Kidney (tissue), 14 donors: ENCODE results near the gene PKHD1. TPM values are rescaled to one million over a fixed set of nuclear protein-coding genes. Genes with fewer than 3 reads are reported as not detected.

Experiments used
- DNase-seq, 5 donors: peaks; one replicate each; pipeline ENCODE4 v3.0.0-alpha.2; 2013 to 2020
- FAIRE-seq: peaks from 2 replicates; lab custom pipeline; 2012; peaks lifted over from hg19 to GRCh38; lab: Jason Lieb, UNC
- H3K27ac ChIP-seq, 2 donors: one replicate each; pipeline ENCODE4 v1.7.0; 2013; ENCODE audit warnings: low read depth in 2 of 2, low read length in 2 of 2, inconsistent platforms in 1 of 2
- H3K27me3 ChIP-seq: one replicate; pipeline ENCODE4 v1.7.1; 2013; ENCODE audit warnings: low read length, inconsistent platforms; ENCODE audit not compliant: control insufficient read depth, insufficient read depth
- H3K36me3 ChIP-seq, 3 donors: one replicate each; pipeline versions ENCODE4 v1.7.0 to v1.7.1; 2013; ENCODE audit warnings: low read length in 3 of 3, control low read depth in 1 of 3, inconsistent platforms in 1 of 3; ENCODE audit not compliant: insufficient read depth in 3 of 3, control insufficient read depth in 2 of 3
- H3K4me1 ChIP-seq, 3 donors: one replicate each; pipeline versions ENCODE4 v1.7.0 to v1.7.1; 2013; ENCODE audit warnings: low read length in 3 of 3, inconsistent platforms in 1 of 3, low read depth in 1 of 3; ENCODE audit not compliant: control insufficient read depth in 2 of 3, insufficient read depth in 2 of 3
- H3K4me3 ChIP-seq, 3 donors: one replicate each; pipeline versions ENCODE4 v1.7.0 to v1.8.1; 2013; ENCODE audit warnings: low read length in 3 of 3, control low read depth in 1 of 3, inconsistent platforms in 1 of 3
- H3K9ac ChIP-seq, 3 donors: one replicate each; pipeline versions ENCODE4 v1.7.0 to v1.7.1; 2013; ENCODE audit warnings: low read length in 3 of 3, control low read depth in 1 of 3, inconsistent platforms in 1 of 3
- H3K9me3 ChIP-seq, 3 donors: one replicate each; pipeline versions ENCODE4 v1.7.0 to v1.7.1; 2013; ENCODE audit warnings: low read length in 3 of 3, control low read depth in 1 of 3, inconsistent platforms in 1 of 3; ENCODE audit not compliant: control insufficient read depth in 2 of 3, insufficient read depth in 1 of 3
- intact Hi-C: fragments of 100-400 bp; cut with DNase I; formaldehyde crosslinking; loops from one replicate; pipeline ENCODE4 v1.11.1; 2022
- polyA plus RNA-seq: library from polyadenylated mRNA; stranded (reverse); fragments of 350-450 nt; fragmentation: Illumina TruSeq; extraction: RNeasy Lipid Tissue Mini Kit (QIAGEN cat#74804); gene quantifications from one replicate; pipeline ENCODE4 v1.2.3, GENCODE V29; 2014; ENCODE audit warnings: low read depth, low replicate concordance; ENCODE audit not compliant: insufficient read depth
- total RNA-seq: library from RNA; stranded (reverse); fragmentation: NEBNext Ultra II Directional; extraction: Animal tissue kit (Norgen Biotek cat#: 25700); gene quantifications from one replicate; pipeline ENCODE4 v1.2.1, GENCODE V29; 2021
- TF ChIP-seq, protein P1 (sequence below): IDR thresholded peaks from 3 replicates; pipeline ENCODE4 v1.5.1; 2012; ENCODE audit warnings: mild to moderate bottlenecking, moderate library complexity, borderline replicate concordance; ENCODE audit not compliant: insufficient read depth; ENCODE audit errors: extremely low read depth
- donor health status: control.
- donor health status: control.
- donor health status: control.
- donor health status: control.
- donor health status: control.
- donor health status: DM: yes; HTN: yes; CAD: no.
- donor health status: Normal renal cell carcinoma (clear cell type).

The PKHD1 gene
- total and polyA plus RNA-seq, 2 donors from 2014 or later, result 6.0 to 77.5 TPM

DNA sequence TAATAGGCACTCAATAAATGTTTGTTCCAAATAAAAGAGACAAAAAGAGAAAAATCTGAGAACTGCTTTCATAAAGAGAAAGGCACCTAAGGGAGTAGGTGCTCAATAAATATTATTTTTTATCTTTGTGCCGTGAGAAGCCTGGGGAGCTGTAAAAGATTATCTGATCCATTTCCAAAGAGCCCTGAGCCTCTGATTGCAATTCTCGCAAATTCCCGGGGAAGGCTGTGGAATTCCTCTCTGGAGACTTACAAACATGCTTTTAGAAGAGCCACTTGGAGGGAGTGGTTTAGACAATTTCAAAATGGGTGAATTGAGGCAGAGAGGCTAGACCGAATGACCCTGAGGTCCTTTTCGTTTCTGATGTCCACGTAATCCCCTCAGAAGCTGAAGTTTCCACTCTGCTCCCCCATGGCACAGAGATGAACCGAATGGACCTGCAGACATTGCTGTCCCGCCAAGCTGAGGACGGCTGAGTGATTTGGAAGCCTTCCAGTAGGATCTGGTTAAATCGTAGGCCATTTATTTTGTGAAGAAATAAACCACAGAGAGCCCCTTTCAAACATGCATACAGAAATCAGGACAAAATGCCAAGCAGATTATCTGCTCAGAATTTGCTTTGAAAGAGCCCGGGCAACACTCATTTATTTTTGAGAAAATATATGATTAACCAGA, 77.8 kb downstream of the PKHD1 start:
- no peak for FAIRE-seq
- TF ChIP-seq, protein P1, sequence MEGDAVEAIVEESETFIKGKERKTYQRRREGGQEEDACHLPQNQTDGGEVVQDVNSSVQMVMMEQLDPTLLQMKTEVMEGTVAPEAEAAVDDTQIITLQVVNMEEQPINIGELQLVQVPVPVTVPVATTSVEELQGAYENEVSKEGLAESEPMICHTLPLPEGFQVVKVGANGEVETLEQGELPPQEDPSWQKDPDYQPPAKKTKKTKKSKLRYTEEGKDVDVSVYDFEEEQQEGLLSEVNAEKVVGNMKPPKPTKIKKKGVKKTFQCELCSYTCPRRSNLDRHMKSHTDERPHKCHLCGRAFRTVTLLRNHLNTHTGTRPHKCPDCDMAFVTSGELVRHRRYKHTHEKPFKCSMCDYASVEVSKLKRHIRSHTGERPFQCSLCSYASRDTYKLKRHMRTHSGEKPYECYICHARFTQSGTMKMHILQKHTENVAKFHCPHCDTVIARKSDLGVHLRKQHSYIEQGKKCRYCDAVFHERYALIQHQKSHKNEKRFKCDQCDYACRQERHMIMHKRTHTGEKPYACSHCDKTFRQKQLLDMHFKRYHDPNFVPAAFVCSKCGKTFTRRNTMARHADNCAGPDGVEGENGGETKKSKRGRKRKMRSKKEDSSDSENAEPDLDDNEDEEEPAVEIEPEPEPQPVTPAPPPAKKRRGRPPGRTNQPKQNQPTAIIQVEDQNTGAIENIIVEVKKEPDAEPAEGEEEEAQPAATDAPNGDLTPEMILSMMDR, result no peak
- intact Hi-C loops, result no loop called here
- H3K4me3 ChIP-seq, result no peak overlapping the region
- H3K4me1 ChIP-seq, result peaks cover 0 to 19% (median 17%) of the 10 kb centered on the region in 3 donors
- no peak for DNase-seq
- H3K27me3 ChIP-seq, result no peaks in the 10 kb centered on the region
- H3K27ac ChIP-seq, result peak overlapping the region in 1 of 2 donors; percentile 60
- H3K9me3 ChIP-seq, result no peaks in the 10 kb centered on the region
- H3K36me3 ChIP-seq, result peaks cover 3 to 40% (median 8%) of the 10 kb centered on the region in 3 donors
- no peak overlapping the region for H3K9ac ChIP-seq

DNA sequence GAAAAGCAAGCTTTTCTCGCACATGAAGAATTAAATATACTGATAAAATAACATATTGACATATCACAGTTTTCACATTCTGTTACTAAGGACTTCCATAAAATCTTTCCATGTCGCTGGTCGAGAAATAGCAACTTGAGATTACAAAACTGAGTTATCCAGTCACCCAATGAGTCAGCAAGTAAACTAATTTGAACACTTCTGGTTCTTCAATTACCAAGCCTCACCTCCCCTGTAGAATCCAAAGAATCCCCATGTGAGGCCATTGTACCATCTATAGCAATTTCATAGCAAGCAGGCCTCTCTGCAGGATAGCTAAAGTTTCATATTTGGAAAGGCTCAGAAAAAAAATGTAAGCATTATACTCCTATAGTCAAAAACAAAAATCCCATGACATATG, 87.3 kb downstream of the PKHD1 start:
- no peak for DNase-seq
- H3K4me3 ChIP-seq, result no peak overlapping the region
- H3K9me3 ChIP-seq, result no peaks in the 10 kb centered on the region
- H3K27me3 ChIP-seq, result no peaks in the 10 kb centered on the region
- peaks cover 0 to 4% (median 2%) of the 10 kb centered on the region in 3 donors for H3K36me3 ChIP-seq
- no peak overlapping the region for H3K27ac ChIP-seq
- TF ChIP-seq, protein P1, result no peak
- no peak overlapping the region for H3K9ac ChIP-seq
- no peak for FAIRE-seq
- intact Hi-C loops, result no loop called here
- H3K4me1 ChIP-seq, result no peaks in the 10 kb centered on the region

DNA sequence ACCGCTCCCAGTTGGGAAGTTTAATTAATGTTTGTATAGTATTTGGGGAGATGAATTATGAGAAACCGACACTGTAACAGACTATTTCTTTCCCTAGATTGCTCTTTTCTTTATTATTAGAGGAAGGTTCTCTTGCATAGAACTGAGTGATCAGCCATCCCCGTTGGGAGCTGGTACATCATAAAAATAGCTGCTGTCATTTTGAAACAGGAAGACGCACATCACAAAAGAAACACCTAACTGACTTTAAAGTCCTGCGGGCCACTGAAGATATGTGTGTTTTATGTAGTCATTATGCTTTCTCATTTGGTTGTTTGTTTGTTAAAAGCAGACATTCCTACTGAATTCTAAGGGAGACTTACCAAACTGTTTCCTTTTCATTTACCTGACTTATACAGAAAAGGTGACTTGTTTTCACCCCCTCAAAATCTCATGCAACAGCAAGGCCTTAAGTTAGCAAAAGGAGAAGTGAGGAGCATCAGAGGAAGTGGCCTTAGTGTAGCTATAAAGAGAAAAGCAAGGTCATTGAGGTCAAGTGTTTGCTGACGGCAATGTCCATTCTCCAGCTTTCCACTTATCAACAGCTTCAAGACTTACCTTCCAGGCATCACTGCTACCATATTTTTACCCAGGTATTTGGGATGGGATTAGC, 91.0 kb downstream of the PKHD1 start:
- Histone ChIP-seq H3K4me3 (no peak overlapping the region), H3K36me3 (peaks cover 0 to 4% (median 2%) of the 10 kb centered on the region in 3 donors), H3K27ac (no peak overlapping the region), H3K9me3 (no peaks in the 10 kb centered on the region), H3K27me3 (no peaks in the 10 kb centered on the region), H3K4me1 (no peaks in the 10 kb centered on the region), H3K9ac (no peak overlapping the region)
- TF ChIP-seq, protein P1, result no peak
- FAIRE-seq, result no peak
- intact Hi-C loops, result no loop called here
- no peak for DNase-seq
